Fibroblast of the aortic adventitia (primary cell): Measurements from ENCODE around the gene CD9. TPM values are rescaled to one million over a fixed set of nuclear protein-coding genes. Genes with fewer than 3 reads are reported as not detected.

Source experiments
- DNase-seq: peaks from one replicate; pipeline ENCODE4 v3.0.0-alpha.2; 2010; ENCODE audit warnings: low read depth
- H3K4me3 ChIP-seq: 2 replicates; pipeline ENCODE4 v1.5.1; 2011; ENCODE audit warnings: low read depth, mild to moderate bottlenecking, control low read depth, low read length, moderate library complexity
- total RNA-seq: library from RNA; depleted of rRNA; stranded (reverse); fragments of >200 nt; gene quantifications from 2 replicates; pipeline ENCODE4 v1.2.3, GENCODE V29; 2012; ENCODE audit warnings: low replicate concordance
- TF ChIP-seq, protein P1 (sequence below): IDR thresholded peaks from 2 replicates; pipeline ENCODE4 v1.5.1; 2011; ENCODE audit warnings: mild to moderate bottlenecking, low read length, control low read depth, inconsistent platforms; ENCODE audit not compliant: insufficient read depth

Gene CD9
- total RNA-seq, 1 donor = 407 TPM

DNA sequence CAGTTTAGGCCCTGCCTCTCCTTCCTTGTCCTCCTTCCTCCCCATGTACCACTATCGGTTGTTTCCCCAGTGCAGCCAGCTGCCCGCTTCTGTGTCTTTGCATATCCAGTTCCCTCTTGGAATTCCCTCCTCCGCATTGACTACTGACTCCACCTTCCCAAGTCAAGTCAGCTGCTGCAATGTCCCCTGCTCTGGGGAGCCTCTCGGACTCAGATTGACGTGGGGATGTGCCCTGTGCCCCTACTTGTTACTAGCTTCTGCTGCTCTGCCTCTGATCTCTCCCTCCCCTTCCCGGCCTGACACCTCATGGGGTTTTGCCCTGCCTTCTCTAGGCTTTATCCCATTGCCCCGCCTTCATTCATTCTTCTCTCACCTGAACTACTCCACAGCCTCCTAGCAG, 2.1 kb upstream of the CD9 start:
- no peak for DNase-seq
- H3K4me3 ChIP-seq = no peak overlapping the region
- TF ChIP-seq, protein P1, sequence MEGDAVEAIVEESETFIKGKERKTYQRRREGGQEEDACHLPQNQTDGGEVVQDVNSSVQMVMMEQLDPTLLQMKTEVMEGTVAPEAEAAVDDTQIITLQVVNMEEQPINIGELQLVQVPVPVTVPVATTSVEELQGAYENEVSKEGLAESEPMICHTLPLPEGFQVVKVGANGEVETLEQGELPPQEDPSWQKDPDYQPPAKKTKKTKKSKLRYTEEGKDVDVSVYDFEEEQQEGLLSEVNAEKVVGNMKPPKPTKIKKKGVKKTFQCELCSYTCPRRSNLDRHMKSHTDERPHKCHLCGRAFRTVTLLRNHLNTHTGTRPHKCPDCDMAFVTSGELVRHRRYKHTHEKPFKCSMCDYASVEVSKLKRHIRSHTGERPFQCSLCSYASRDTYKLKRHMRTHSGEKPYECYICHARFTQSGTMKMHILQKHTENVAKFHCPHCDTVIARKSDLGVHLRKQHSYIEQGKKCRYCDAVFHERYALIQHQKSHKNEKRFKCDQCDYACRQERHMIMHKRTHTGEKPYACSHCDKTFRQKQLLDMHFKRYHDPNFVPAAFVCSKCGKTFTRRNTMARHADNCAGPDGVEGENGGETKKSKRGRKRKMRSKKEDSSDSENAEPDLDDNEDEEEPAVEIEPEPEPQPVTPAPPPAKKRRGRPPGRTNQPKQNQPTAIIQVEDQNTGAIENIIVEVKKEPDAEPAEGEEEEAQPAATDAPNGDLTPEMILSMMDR = no peak

DNA sequence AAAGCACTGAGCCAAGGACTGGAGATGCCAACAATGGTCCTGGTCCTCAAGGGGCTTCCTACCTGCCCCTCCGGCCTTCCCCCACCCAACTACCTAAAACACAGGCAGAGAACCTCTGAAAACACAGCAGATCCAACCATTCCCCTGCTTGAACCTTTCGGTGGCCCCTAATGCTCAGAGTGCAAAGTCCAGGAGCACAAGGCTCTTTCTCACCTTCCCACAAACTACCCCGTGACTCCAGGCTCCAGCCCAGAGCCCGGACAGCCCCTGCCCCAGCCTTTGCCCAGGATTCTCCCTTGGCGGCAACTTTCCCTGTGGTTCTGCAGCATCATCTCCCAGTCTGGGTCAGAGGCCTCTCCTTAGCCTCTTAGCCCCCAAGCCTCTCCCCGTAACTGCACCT, 1.6 kb upstream of the CD9 start:
- no peak for DNase-seq
- TF ChIP-seq, protein P1 = no peak
- H3K4me3 ChIP-seq = no peak overlapping the region

DNA sequence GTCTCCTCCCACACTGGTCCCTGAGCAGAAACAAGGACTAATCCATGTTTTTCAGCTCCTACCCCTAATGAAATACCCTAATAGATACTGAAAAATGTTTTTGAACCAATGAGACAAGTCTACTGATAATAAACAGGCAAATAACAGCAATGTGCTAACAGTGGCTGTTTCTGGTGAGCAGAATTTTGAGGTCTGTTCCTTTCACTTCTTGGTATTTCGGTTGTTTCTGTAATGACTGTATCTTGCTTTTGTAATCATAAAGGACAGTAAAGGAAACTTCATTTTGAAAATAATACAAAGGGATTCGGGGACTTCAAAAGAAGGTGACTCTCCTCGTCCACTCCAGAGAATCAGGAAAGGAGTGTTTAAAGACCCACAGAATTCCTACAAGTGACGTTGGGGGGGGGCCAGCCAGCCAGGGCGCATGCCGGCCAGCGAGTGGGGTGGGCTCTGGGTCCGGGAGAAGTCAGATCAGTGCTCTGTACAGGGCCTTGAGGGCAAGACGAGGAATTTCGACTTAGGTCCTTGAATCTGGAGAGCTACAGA, 1.1 kb upstream of the CD9 start:
- DNase-seq = no peak

DNA sequence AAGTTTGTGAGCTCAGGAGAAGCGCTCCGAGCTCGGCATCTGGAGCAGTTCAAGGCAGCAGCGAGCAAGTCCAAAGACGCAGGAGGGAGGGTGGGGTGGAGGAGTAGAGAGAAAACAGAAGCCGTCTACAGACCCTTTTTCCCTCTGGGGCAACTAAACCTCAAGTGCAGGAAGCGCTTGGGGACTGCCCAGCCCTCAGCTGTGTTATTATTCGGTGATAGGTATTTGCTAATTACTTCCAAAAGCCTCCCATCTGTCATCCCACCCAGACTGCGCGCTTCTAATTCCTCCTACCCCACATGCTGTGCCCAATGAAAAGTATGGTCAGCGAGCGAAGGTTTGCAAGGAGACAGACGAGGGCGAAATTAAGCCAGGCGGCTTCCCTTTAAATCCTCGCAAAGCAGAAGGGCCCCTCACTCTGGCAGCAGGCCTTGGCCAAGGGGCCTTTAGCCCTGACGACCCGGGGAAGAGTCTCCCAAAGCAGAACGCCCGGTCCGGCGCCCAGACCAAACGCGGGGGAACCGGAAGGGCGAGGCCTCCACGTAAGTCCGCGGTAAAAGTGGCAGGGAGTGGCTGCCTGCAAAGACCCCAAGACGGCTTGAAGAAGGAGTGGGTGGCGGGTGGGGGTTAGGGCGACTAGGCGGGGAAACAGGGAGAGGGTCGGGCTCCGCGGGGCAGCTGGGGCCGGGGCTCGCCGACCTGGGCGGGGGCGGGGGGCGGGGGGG, 507 bp upstream of the CD9 start:
- TF ChIP-seq, protein P1 = no peak
- peak overlapping the region; percentile 92 for H3K4me3 ChIP-seq
- peak; percentile 52 for DNase-seq

More for the DNA sequence above, 1.1 kb upstream of the CD9 start:
- peak overlapping the region; percentile 92 for H3K4me3 ChIP-seq
- TF ChIP-seq, protein P1 = no peak

DNA sequence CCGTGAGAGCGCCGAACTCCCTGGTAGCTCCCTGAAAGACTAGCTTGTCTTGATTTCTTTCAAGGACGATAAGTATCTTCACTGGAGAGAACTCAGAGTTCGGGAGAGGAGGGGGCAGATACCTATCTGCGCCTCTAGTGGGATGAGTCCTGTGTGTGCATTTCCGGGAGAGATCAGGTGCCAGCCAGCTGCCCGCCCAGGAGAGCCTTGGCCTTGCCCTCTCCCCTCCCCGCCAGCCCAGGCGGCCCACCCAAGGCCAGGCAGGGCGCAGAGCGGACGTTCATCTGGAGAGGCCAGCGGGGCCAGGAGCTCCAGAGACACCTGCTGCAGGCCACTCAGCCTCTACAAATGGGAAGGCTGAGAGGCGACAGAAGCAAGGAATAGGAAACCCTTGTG, 1.0 kb downstream of the CD9 start:
- H3K4me3 ChIP-seq = peak overlapping the region; percentile 92
- DNase-seq = no peak
- TF ChIP-seq, protein P1 = no peak

DNA sequence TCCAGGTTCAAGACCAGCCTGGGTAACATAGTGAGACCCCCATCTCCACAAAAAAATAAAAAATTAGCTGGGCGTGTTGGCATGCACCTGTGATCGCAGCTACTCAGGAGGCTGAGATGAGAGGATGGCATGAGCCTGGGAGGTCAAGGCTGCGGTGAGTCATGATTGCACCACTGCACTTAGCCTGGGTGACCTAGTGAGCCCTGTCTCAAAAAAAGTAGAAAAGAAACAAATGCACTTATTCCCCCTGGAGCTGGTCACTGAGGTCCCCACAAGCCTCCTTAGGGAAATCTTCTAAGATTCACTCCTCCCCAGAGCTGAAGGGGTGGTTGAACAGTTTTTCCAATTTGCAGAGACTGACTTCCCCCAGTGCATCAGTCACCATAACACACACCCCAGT, 1.6 kb downstream of the CD9 start:
- TF ChIP-seq, protein P1 = no peak
- DNase-seq = no peak
- H3K4me3 ChIP-seq = peak overlapping the region; percentile 92
